ENCODE data around the gene ATAD2B. TPM values are rescaled to one million over a fixed set of nuclear protein-coding genes. Genes with fewer than 3 reads are reported as not detected.

Gene ATAD2B
- total RNA-seq, 1 experiment from 2014 or later: 8.6 TPM

DNA sequence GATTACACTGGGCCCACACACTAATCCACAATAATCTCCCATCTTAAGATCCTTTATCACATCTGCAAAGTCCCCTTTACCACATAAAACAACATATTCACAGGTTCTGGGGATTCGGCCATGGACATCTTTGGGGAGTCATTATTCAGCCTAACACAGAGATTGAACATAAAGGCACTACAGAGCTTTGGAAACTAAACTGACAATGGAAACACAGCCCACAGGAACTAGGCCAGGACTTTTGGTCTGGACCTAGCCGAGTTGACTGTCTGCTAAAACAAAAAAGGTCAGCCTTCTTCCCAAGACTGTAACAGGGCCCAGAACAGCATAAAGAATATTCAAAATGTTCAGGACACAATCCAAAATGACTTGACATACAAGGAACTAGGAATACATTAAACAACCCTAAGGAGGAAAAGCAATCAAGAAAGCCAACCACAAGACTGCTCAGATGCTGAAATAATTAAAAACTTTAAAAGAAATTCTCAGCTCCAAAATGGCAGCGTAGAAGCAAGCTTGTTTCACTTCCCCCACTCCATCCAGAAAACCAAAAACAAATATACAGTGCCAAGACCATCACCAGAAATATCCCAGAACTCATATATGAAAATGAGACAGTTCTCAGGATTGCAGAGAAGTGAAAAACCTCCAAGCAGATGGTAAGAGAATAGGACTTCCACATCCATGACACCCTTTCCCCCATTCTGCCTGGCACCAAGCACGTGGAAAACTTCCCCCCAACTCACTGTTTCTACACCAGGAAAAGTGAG lies 207.8 kb downstream of the ATAD2B start:
- Histone ChIP-seq H4K20me1 (ENCODE audit: low read length) (no peaks in the 10 kb centered on the region), H3K4me1 (ENCODE audit: insufficient read depth, low read length) (no peaks in the 10 kb centered on the region), H3K9ac (ENCODE audit: low read length) (no peak overlapping the region), H3K9me3 (ENCODE audit: low read length) (peaks cover 3% of the 10 kb centered on the region; the same call in 1 of the 2 replicates), H3K9me2 (replicated peaks; ENCODE audit: low read length) (no peaks in the 10 kb centered on the region), H3K27ac (ENCODE audit: low read length) (no peak overlapping the region), H3K27me3 (ENCODE audit: low read length) (no peaks in the 10 kb centered on the region), H3K4me3 (ENCODE audit: low read length) (no peak overlapping the region), H3K4me2 (ENCODE audit: low read length) (no peak overlapping the region), H3F3A (ENCODE audit: low read length, unreplicated experiment) (no peaks in the 10 kb centered on the region), H2AFZ (ENCODE audit: low read length) (no peak overlapping the region), H3K36me3 (ENCODE audit: low read depth, low read length) (no peaks in the 10 kb centered on the region; the same call in 1 of the 2 replicates), H3K79me2 (ENCODE audit: low read length) (no peaks in the 10 kb centered on the region)
- no peak for ATAC-seq
- ChIA-PET CTCF (no interaction called here), POLR2A (ENCODE audit: unreplicated experiment) (interaction anchor here (0.6 kb wide), 1 partner anchor 219 kb away, joined by 4 read pairs; no protein-coding TSS in a partner anchor)
- no TSS peak for BruUV-seq (replicated peaks)
- no peak for TF ChIP-seq EZH2 (IDR thresholded peaks at IDR 0.05; ENCODE audit: low read length, unreplicated experiment)
- TF ChIP-seq CTCF (conservative IDR thresholded peaks at IDR 0.05; ENCODE audit: low read depth, low read length): no peak
- TF ChIP-seq EZH2phosphoT487 (IDR thresholded peaks at IDR 0.05; ENCODE audit: borderline replicate concordance, low read length): no peak
- DNase-seq: no peak
- intact Hi-C loops (cut with micrococcal nuclease): no loop called here

GRCh38 chr2:23713351-23713750 lies 213.6 kb downstream of the ATAD2B start:
- intact Hi-C loops (cut with micrococcal nuclease): no loop called here
- H4K20me1 ChIP-seq (ENCODE audit: low read length): no peaks in the 10 kb centered on the region
- no peak overlapping the region for H3K27ac ChIP-seq (ENCODE audit: low read length)
- H3K9ac ChIP-seq (ENCODE audit: low read length): no peak overlapping the region
- H3K4me1 ChIP-seq (ENCODE audit: insufficient read depth, low read length): no peaks in the 10 kb centered on the region
- POLR2A ChIA-PET (ENCODE audit: unreplicated experiment): no interaction called here
- CTCF ChIA-PET: no interaction called here
- no peak for DNase-seq
- BruUV-seq (replicated peaks): no TSS peak
- no peak overlapping the region for H3K4me2 ChIP-seq (ENCODE audit: low read length)
- H2AFZ ChIP-seq (ENCODE audit: low read length): no peak overlapping the region
- H3K4me3 ChIP-seq (ENCODE audit: low read length): no peak overlapping the region
- H3K36me3 ChIP-seq (ENCODE audit: low read depth, low read length): no peaks in the 10 kb centered on the region
- no peak for ATAC-seq
- no peaks in the 10 kb centered on the region for H3K27me3 ChIP-seq (ENCODE audit: low read length)
- no peaks in the 10 kb centered on the region for H3K9me2 ChIP-seq (replicated peaks; ENCODE audit: low read length)
- H3F3A ChIP-seq (ENCODE audit: low read length, unreplicated experiment): no peaks in the 10 kb centered on the region
- H3K9me3 ChIP-seq (ENCODE audit: low read length): no peaks in the 10 kb centered on the region
- H3K79me2 ChIP-seq (ENCODE audit: low read length): no peaks in the 10 kb centered on the region
- no peak for TF ChIP-seq CTCF (conservative IDR thresholded peaks at IDR 0.05; ENCODE audit: low read depth, low read length)
- TF ChIP-seq EZH2 (IDR thresholded peaks at IDR 0.05; ENCODE audit: low read length, unreplicated experiment): no peak
- no peak for TF ChIP-seq EZH2phosphoT487 (IDR thresholded peaks at IDR 0.05; ENCODE audit: borderline replicate concordance, low read length)

GRCh38 chr2:23712756-23713151 lies 214.2 kb downstream of the ATAD2B start:
- POLR2A ChIA-PET (ENCODE audit: unreplicated experiment): no interaction called here
- CTCF ChIA-PET: no interaction called here
- Histone ChIP-seq H3K79me2 (ENCODE audit: low read length) (no peaks in the 10 kb centered on the region), H3K27me3 (ENCODE audit: low read length) (no peaks in the 10 kb centered on the region), H3F3A (ENCODE audit: low read length, unreplicated experiment) (no peaks in the 10 kb centered on the region), H2AFZ (ENCODE audit: low read length) (no peak overlapping the region), H4K20me1 (ENCODE audit: low read length) (no peaks in the 10 kb centered on the region), H3K4me1 (ENCODE audit: insufficient read depth, low read length) (no peaks in the 10 kb centered on the region), H3K4me2 (ENCODE audit: low read length) (no peak overlapping the region), H3K9me3 (ENCODE audit: low read length) (no peaks in the 10 kb centered on the region), H3K36me3 (ENCODE audit: low read depth, low read length) (no peaks in the 10 kb centered on the region), H3K9ac (ENCODE audit: low read length) (no peak overlapping the region), H3K9me2 (replicated peaks; ENCODE audit: low read length) (no peaks in the 10 kb centered on the region), H3K27ac (ENCODE audit: low read length) (no peak overlapping the region), H3K4me3 (ENCODE audit: low read length) (no peak overlapping the region)
- TF ChIP-seq CTCF (conservative IDR thresholded peaks at IDR 0.05; ENCODE audit: low read depth, low read length): no peak
- no peak for TF ChIP-seq EZH2phosphoT487 (IDR thresholded peaks at IDR 0.05; ENCODE audit: borderline replicate concordance, low read length)
- no peak for TF ChIP-seq EZH2 (IDR thresholded peaks at IDR 0.05; ENCODE audit: low read length, unreplicated experiment)
- no peak for ATAC-seq
- no TSS peak for BruUV-seq (replicated peaks)
- no peak for DNase-seq
- intact Hi-C loops (cut with micrococcal nuclease): no loop called here

Measured in PC-3 (cell line).